ENCODE data around the gene TAF3. TPM values are rescaled to one million over a fixed set of nuclear protein-coding genes. Genes with fewer than 3 reads are reported as not detected.

Gene TAF3
- total RNA-seq, 4 donors from 2014 or later = 11.7 to 12.6 (median 12.4) TPM

DNA sequence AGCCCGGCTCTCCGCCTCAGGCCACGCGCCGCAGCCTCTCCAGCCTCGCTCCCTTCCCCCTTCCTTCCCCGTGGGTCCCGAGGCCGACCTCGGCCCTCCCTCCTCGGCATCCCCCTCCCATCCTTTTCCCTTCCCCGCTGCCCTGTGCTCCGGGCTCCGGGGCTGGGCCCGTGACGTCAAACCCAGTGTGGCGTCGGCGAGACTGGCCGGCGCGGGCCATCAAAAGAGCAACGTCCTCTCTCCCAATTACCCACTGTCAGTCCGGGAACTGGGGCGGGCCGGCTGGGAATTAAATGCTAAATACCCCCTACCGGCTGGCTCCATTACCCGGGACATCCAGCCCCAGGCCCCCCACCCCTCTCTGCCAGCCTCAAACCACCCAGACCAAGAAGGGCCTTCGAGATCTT, 233.5 kb downstream of the TAF3 start:
- H3K4me3 ChIP-seq = no peak overlapping the region
- H3K36me3 ChIP-seq = no peaks in the 10 kb centered on the region
- H3K4me1 ChIP-seq = peaks cover 0 to 85% (median 54%) of the 10 kb centered on the region in 4 donors
- H3K27me3 ChIP-seq = peaks cover 5 to 100% of the 10 kb centered on the region in 2 donors
- TF ChIP-seq EP300 (IDR thresholded peaks at IDR 0.05) = no peak
- WGBS, 2 donors = 1 to 4% methylated on average over 8 to 24 of the region's 29 CpGs
- H3K9me3 ChIP-seq = no peaks in the 10 kb centered on the region
- no peak overlapping the region for H3K27ac ChIP-seq
- no peak for DNase-seq (ENCODE audit: low spot score in 2 of 2)

DNA sequence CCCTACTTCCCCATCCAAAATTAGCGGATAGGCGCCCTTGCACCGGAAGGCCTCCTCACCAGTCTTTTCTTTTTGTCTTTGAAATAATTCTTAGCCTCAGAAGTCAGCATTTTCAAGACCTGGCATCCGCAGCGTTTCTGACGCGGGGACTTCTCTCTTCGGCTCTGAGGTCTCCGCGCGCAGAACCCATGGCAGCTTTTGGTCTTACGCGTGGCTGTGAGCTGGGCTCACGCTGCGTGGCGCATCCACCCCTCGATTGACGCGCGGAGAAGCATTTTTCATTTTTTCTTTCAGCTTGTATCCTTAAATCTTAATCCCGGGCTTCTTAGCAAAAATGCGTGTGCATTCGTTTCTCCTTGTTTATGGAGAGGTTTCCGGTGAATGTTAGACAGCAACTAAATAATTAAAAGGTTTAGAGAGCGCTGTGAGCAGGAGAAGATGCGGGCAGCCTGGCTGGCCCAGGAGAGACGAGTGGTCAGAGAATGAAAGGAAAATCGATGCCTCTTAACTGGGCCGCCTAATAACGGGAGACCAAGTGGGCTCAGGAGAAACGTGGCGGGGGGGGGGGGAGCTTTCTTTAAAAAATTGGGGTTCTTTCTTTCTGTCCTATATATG, 234.1 kb downstream of the TAF3 start:
- Histone ChIP-seq H3K27me3 (peaks cover 5 to 100% of the 10 kb centered on the region in 2 donors), H3K4me1 (peaks cover 0 to 83% (median 54%) of the 10 kb centered on the region in 4 donors)

DNA sequence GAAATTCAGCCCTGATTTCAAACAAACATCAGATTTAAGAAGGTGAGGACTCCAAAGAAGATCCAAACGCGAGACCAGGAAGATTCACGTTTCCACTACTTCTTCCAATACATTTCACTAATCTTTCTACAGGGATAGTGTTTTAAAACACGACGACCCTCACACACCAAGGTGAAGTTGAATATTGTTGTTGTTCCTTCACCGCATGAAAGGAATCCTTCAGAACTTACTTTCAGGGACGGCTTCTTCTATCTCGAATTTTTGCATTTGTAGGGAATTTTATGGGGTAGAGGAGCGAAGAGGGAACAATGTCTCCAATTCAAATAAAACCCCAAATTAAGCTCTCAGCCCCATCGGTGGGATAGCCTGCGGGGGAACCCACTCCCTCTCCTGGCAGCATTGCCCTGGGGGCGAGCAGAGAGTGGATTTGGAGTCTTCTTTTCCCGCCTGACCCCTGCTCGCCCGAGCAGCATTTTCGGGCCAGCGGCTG, 234.7 kb downstream of the TAF3 start:
- Histone ChIP-seq H3K9me3 (no peaks in the 10 kb centered on the region), H3K4me1 (peaks cover 0 to 82% (median 54%) of the 10 kb centered on the region in 4 donors), H3K4me3 (peak overlapping the region in 3 of 4 donors; percentile 19 to 49 (median 42)), H3K27me3 (peaks cover 5 to 100% of the 10 kb centered on the region in 2 donors), H3K36me3 (no peaks in the 10 kb centered on the region), H3K27ac (no peak overlapping the region)
- TF ChIP-seq POLR2A (IDR thresholded peaks at IDR 0.05) = no peak
- peak in 1 of 2 donors; percentile 5 for TF ChIP-seq EP300 (IDR thresholded peaks at IDR 0.05)
- TF ChIP-seq, protein P1, sequence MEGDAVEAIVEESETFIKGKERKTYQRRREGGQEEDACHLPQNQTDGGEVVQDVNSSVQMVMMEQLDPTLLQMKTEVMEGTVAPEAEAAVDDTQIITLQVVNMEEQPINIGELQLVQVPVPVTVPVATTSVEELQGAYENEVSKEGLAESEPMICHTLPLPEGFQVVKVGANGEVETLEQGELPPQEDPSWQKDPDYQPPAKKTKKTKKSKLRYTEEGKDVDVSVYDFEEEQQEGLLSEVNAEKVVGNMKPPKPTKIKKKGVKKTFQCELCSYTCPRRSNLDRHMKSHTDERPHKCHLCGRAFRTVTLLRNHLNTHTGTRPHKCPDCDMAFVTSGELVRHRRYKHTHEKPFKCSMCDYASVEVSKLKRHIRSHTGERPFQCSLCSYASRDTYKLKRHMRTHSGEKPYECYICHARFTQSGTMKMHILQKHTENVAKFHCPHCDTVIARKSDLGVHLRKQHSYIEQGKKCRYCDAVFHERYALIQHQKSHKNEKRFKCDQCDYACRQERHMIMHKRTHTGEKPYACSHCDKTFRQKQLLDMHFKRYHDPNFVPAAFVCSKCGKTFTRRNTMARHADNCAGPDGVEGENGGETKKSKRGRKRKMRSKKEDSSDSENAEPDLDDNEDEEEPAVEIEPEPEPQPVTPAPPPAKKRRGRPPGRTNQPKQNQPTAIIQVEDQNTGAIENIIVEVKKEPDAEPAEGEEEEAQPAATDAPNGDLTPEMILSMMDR (IDR thresholded peaks at IDR 0.05) = peak in 1 of 5 experiments; percentile 59
- DNase-seq (ENCODE audit: low spot score in 2 of 2) = no peak
- 5 to 8% methylated on average over 15 to 17 of the region's 17 CpGs for WGBS, 2 donors

More for the DNA sequence above, 234.1 kb downstream of the TAF3 start:
- TF ChIP-seq POLR2A (IDR thresholded peaks at IDR 0.05) (no peak), EP300 (IDR thresholded peaks at IDR 0.05) (peak in 1 of 2 donors; percentile 53)
- H3K27ac ChIP-seq = no peak overlapping the region
- no peaks in the 10 kb centered on the region for H3K36me3 ChIP-seq
- H3K4me3 ChIP-seq = no peak overlapping the region
- no peaks in the 10 kb centered on the region for H3K9me3 ChIP-seq
- DNase-seq (ENCODE audit: low spot score in 2 of 2) = no peak
- WGBS, 2 donors = 9 to 10% methylated on average over 32 of the region's 32 CpGs

DNA sequence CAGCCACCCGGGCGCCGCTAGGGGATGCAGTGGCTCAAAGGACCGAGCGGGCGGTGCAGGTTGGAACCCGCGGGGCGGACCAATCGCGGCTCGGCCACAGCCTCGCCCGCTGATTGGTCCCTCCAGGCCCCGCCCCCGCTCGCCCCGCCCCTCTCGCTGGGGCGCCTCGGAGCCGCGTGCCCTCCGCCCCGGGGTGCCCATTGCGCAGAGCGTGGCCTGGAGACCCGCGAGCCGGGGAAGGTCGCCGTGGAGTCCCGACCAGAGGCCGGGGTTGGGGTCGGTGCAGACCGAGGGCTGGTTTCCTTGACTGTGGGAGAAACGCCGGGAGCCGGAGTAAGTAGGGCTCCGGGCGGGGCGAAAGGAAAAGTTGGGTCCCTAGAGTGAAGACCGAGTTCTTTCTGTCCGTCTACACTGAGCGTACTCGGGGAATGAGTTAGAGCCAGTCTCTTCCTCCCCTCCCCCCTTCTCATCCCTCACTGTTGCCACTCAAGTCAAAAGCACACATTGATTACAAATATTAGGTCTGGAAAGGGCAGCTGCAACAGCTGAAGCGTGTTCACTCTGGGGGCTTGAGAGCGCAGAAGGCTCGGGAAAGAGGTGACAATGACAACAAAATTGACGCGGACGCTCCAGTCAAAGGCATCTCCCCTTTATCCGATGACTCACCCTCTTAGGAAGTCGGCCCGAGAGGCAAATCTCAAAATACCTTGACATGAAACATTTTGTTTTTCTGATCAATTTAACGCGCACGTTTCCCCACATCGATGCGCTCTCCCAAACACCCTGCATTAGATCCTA, 235.3 kb downstream of the TAF3 start:
- no peak for DNase-seq (ENCODE audit: low spot score in 2 of 2)
- Histone ChIP-seq H3K36me3 (no peaks in the 10 kb centered on the region), H3K9me3 (no peaks in the 10 kb centered on the region), H3K4me1 (peaks cover 0 to 79% (median 54%) of the 10 kb centered on the region in 4 donors), H3K27ac (no peak overlapping the region), H3K27me3 (peaks cover 5 to 100% of the 10 kb centered on the region in 2 donors), H3K4me3 (peak overlapping the region; percentile 16 to 49 (median 30))
- WGBS, 2 donors = 2% methylated on average over 38 to 41 of the region's 60 CpGs
- TF ChIP-seq, protein P1 (IDR thresholded peaks at IDR 0.05) = peak in 4 of 5 experiments; percentile 34 to 49 (median 42)
- TF ChIP-seq EP300 (IDR thresholded peaks at IDR 0.05) = no peak

DNA sequence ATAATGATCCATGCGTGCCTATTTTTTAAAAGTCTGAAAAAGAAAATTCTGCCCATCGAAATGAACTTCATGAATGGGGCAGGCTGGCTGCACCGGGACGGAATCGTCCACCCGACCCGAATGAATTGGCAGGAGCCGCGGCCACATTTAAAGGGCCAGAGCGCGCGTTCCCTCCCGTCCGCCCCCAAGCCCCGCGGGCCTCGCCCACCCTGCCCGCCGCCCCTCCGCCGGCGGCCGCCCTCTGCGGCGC, 235.9 kb downstream of the TAF3 start:
- H3K4me1 ChIP-seq = peaks cover 0 to 76% (median 51%) of the 10 kb centered on the region in 4 donors
- peaks cover 5 to 100% of the 10 kb centered on the region in 2 donors for H3K27me3 ChIP-seq
- H3K9me3 ChIP-seq = no peaks in the 10 kb centered on the region
- TF ChIP-seq EP300 (IDR thresholded peaks at IDR 0.05) = no peak
- no peak for TF ChIP-seq POLR2A (IDR thresholded peaks at IDR 0.05)
- TF ChIP-seq, protein P1 (IDR thresholded peaks at IDR 0.05) = no peak
- DNase-seq (ENCODE audit: low spot score in 2 of 2) = no peak
- H3K36me3 ChIP-seq = no peaks in the 10 kb centered on the region
- no peak overlapping the region for H3K27ac ChIP-seq
- H3K4me3 ChIP-seq = peak overlapping the region; percentile 7 to 49 (median 29)
- 0 to 1% methylated on average over 4 to 16 of the region's 25 CpGs for WGBS, 2 donors
